Dendritic cell treated with granulocyte-macrophage colony-stimulating factor and Interleukin-4, amounts not matched to agents 40 ng/mL and 50 ng/mL, for 4 days (primary cell): ENCODE measurements around the gene SLC39A5.
"Not testable (repeated sequence)": the region's sequence is repeated elsewhere in the genome, so short reads cannot be mapped to it uniquely, and the experiment has no call there.

Experiments
- H3K27ac Mint-ChIP-seq: one replicate; pipeline ENCODE4 v1.8.0; 2022; ENCODE audit warnings: mild to moderate bottlenecking, mixed read lengths
- H3K27me3 Mint-ChIP-seq: one replicate; pipeline ENCODE4 v1.8.0; 2022; ENCODE audit warnings: mild to moderate bottlenecking, mixed read lengths
- H3K36me3 Mint-ChIP-seq: one replicate; pipeline ENCODE4 v1.8.0; 2022; ENCODE audit warnings: low read depth, mixed read lengths
- H3K4me1 Mint-ChIP-seq: one replicate; pipeline ENCODE4 v1.8.0; 2022; ENCODE audit warnings: low read depth, mixed read lengths
- H3K4me3 Mint-ChIP-seq: one replicate; pipeline ENCODE4 v1.8.0; 2022; ENCODE audit warnings: mild to moderate bottlenecking, moderate library complexity, mixed read lengths
- H3K9me3 Mint-ChIP-seq: one replicate; pipeline ENCODE4 v1.8.0; 2022; ENCODE audit warnings: mixed read lengths
- intact Hi-C: fragments of 100-400 bp; cut with micrococcal nuclease; formaldehyde crosslinking; loops from one replicate; pipeline ENCODE4 v1.15.0; 2022

Gene SLC39A5

DNA sequence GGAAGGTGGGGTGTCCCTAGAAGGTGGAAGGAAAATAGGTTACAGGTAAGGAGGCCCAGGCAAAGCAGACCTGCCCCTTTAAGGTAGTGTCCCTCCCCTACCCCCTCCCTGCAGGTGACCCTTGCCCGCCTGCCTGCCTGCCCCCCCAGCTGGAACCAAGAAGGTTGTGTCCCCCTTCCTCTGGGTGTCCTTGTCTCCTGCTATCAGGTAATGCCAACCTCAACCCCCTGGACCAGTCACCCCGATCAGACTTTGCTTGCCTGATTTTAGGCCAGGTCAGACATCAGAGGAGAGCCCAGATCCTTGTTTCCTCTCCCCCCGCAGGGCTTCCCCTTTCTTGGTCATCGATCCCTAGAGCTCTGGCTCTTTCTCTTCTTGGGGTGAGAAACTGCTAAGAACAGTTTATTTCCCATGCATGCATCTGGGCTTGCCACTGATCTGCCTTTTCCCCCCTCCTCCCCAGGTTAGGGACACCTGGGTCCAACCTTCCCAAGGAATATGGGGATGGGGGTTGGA is at the start of gene SLC39A5:
Gene SLC39A5, plus strand, starts transcription at position 136 of the 516 bp plus-strand sequence. CDS start 1,224 bp downstream, outside the sequence.
- Mint-ChIP-seq H3K27ac (peak within 1 kb of the TSS; percentile 63), H3K4me1 (peaks cover 15% of the 10 kb centered on the region), H3K36me3 (peaks cover 14% of the 10 kb centered on the region), H3K27me3 (peaks cover under 1% of the 10 kb centered on the region), H3K9me3 (no peaks in the 10 kb centered on the region), H3K4me3 (no peak within 1 kb of the TSS)
- intact Hi-C loops = no loop called here

- Mint-ChIP-seq H3K9me3 (no peaks in the 10 kb centered on the region), H3K27me3 (no peaks in the 10 kb centered on the region), H3K27ac (no peak overlapping the region), H3K4me3 (no peak overlapping the region), H3K36me3 (peaks cover 58% of the 10 kb centered on the region), H3K4me1 (peaks cover 44% of the 10 kb centered on the region)
- intact Hi-C loops = no loop called here
Observed at GRCh38 chr12:56186957-56187356, 42.9 kb upstream of the SLC39A5 start.

- H3K4me1 Mint-ChIP-seq = peaks cover 39% of the 10 kb centered on the region
- peak overlapping the region; percentile 97 for H3K27ac Mint-ChIP-seq
- no peaks in the 10 kb centered on the region for H3K27me3 Mint-ChIP-seq
- H3K4me3 Mint-ChIP-seq = peak overlapping the region; percentile 95
- peaks cover 46% of the 10 kb centered on the region for H3K36me3 Mint-ChIP-seq
- no peaks in the 10 kb centered on the region for H3K9me3 Mint-ChIP-seq
- intact Hi-C loops = loop anchor here (2.0 kb wide), 2 partner anchors 29 to 61 kb away; partner anchors contain the start of gene MYL6
Observed at GRCh38 chr12:56188131-56188777, 41.6 kb upstream of the SLC39A5 start.

- Mint-ChIP-seq H3K4me3 (peak overlapping the region; percentile 95), H3K9me3 (no peaks in the 10 kb centered on the region), H3K4me1 (peaks cover 43% of the 10 kb centered on the region), H3K27ac (peak overlapping the region; percentile 97), H3K27me3 (no peaks in the 10 kb centered on the region), H3K36me3 (peaks cover 44% of the 10 kb centered on the region)
- intact Hi-C loops = loop anchor here (2.0 kb wide), 2 partner anchors 30 to 62 kb away; partner anchors contain the start of gene MYL6
Observed at GRCh38 chr12:56188778-56189098, 41.1 kb upstream of the SLC39A5 start.

- H3K4me1 Mint-ChIP-seq = peaks cover 43% of the 10 kb centered on the region
- intact Hi-C loops = loop anchor here (2.0 kb wide), 2 partner anchors 31 to 63 kb away; partner anchors contain the start of gene MYL6
- peak within 1 kb of the TSS; percentile 95 for H3K4me3 Mint-ChIP-seq
- H3K9me3 Mint-ChIP-seq = no peaks in the 10 kb centered on the region
- H3K36me3 Mint-ChIP-seq = peaks cover 38% of the 10 kb centered on the region
- H3K27ac Mint-ChIP-seq = peak within 1 kb of the TSS; percentile 97
- no peaks in the 10 kb centered on the region for H3K27me3 Mint-ChIP-seq
Observed at GRCh38 chr12:56189099-56189917, 40.5 kb upstream of the SLC39A5 start, which contains the start of gene SMARCC2. Gene SMARCC2, minus strand, starts transcription at chr12:56189483. Its CDS starts 22 bp downstream, at chr12:56189461.

GRCh38 chr12:56189918-56190694 is 39.7 kb upstream of the SLC39A5 start:
- H3K36me3 Mint-ChIP-seq = peaks cover 30% of the 10 kb centered on the region
- peak overlapping the region; percentile 95 for H3K4me3 Mint-ChIP-seq
- no peaks in the 10 kb centered on the region for H3K9me3 Mint-ChIP-seq
- intact Hi-C loops = loop anchor here (1.0 to 5.0 kb wide), 4 partner anchors 31 to 277 kb away; partner anchors contain the start of genes MYL6 and SPRYD4
- H3K27me3 Mint-ChIP-seq = no peaks in the 10 kb centered on the region
- peak overlapping the region; percentile 97 for H3K27ac Mint-ChIP-seq
- peaks cover 43% of the 10 kb centered on the region for H3K4me1 Mint-ChIP-seq

DNA sequence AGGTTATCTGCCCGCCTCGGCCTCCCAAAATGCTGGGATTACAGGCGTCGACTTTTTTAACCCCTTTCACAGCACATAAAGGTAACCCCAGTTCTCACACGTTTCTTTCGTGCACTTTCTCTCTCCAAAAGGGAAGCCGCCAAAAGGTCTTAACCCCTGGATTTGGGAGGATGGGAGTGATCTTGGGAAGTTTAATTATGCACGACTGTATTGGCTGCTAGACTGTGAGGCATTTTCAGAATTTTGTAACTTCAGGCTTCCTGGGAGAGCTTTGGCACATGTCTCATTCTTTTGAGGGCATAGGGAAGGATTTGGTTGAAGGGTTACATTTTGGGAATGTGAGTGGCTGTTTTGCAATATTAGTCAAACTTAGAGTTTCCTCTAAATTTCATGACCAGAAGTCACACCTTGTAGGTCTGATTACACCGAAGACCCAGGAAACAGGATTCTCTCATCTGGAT is 39.1 kb upstream of the SLC39A5 start:
- Mint-ChIP-seq H3K4me1 (peaks cover 43% of the 10 kb centered on the region), H3K27ac (peak overlapping the region; percentile 97), H3K9me3 (no peaks in the 10 kb centered on the region), H3K36me3 (peaks cover 24% of the 10 kb centered on the region), H3K4me3 (peak overlapping the region; percentile 95), H3K27me3 (no peaks in the 10 kb centered on the region)
- intact Hi-C loops = loop anchor here (1.0 to 5.0 kb wide), 2 partner anchors 71 to 277 kb away; partner anchors contain the start of gene SPRYD4

DNA sequence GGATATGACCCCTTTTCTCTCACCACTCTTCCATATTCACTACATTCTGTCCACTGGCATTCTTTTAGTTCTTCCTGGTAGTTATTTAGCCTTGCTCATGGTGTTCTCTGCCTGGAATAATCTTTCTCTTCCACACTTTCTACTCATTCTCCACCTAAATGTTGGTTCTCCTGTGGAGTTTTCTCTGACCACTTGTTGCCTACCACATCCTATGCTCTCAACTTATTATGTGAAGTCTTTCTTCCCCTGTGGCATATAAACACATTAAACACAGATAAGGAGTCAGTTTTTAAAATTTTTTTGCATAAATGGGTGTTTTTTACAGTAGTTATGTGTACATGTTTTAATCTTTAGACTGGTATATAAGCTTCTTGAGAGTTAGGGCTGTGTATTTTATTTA is 37.3 kb upstream of the SLC39A5 start:
- H3K27me3 Mint-ChIP-seq = no peaks in the 10 kb centered on the region
- H3K9me3 Mint-ChIP-seq = no peaks in the 10 kb centered on the region
- peaks cover 33% of the 10 kb centered on the region for H3K4me1 Mint-ChIP-seq
- H3K36me3 Mint-ChIP-seq = peaks cover 8% of the 10 kb centered on the region
- intact Hi-C loops = loop anchor here (2.0 to 5.0 kb wide), 2 partner anchors 66 to 275 kb away; partner anchors contain the start of genes ANKRD52 and SPRYD4
- no peak overlapping the region for H3K4me3 Mint-ChIP-seq
- H3K27ac Mint-ChIP-seq = peak overlapping the region; percentile 50

DNA sequence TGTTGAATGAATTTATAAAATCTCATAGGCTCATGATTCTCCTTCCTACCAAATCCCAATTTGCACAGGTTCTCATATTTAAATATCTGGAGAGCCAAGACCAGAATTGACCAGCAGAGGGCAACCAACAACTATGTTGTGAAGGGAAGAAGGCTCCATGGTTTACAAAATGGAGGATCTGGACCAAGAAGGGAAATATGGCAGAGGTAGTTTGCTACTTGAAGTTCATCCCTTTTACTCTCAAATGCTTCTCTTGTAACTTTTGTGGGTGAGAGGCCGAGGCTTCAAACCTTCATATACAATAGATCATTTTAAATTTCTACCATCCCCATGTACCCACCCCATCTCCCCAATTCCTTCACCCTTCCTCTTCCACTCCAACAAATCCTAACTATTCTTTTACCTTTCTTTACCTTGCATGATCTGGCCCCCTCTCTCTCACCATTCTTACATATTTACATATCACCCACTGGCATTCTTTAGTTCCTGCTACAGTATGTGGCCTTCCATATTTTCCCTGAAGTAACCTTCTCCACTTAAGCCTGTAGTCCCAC is 36.7 kb upstream of the SLC39A5 start:
- intact Hi-C loops = loop anchor here (1.0 to 5.0 kb wide), 4 partner anchors 27 to 274 kb away; partner anchors contain the start of genes ANKRD52, NABP2 and SPRYD4
- peak overlapping the region; percentile 50 for H3K27ac Mint-ChIP-seq
- peaks cover 8% of the 10 kb centered on the region for H3K36me3 Mint-ChIP-seq
- H3K4me1 Mint-ChIP-seq = peaks cover 28% of the 10 kb centered on the region
- H3K9me3 Mint-ChIP-seq = no peaks in the 10 kb centered on the region
- H3K27me3 Mint-ChIP-seq = no peaks in the 10 kb centered on the region
- H3K4me3 Mint-ChIP-seq = no peak overlapping the region

DNA sequence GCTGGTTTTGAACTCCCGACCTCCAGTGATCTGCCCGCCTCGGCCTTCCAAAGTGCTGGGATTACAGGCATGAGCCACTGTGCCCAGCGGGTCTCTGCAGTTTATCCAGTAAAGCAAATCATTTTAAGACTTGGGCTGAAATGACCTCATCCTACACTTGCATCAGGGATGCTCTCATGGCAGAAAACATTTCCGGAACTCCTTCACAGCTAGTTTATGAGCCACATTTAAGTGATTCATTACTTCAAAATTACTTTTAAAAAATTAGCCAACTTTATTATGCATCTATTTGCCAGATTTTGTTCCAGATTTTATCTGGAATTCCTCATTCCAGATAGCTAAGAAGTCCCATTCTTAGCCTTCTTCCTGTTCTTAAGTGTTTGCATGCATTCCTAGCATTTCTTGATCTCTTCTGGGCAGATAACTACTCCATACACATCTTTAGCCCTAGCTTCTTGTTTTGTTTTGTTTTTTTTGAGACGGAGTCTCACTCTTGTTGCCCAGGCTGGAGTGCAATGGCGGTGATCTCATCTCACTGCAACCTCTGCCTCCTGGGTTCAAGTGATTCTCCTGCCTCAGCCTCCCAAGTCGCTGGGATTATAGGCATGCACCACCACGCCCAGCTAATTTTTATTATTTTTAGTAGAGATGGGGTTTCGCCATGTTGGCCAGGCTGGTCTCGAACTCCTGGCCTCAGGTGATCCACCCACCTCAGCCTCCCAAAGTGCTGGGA is 32.9 kb upstream of the SLC39A5 start:
- H3K4me1 Mint-ChIP-seq, H3K27ac Mint-ChIP-seq, H3K27me3 Mint-ChIP-seq, H3K9me3 Mint-ChIP-seq, H3K4me3 Mint-ChIP-seq, H3K36me3 Mint-ChIP-seq, intact Hi-C loops: not testable (repeated sequence)

DNA sequence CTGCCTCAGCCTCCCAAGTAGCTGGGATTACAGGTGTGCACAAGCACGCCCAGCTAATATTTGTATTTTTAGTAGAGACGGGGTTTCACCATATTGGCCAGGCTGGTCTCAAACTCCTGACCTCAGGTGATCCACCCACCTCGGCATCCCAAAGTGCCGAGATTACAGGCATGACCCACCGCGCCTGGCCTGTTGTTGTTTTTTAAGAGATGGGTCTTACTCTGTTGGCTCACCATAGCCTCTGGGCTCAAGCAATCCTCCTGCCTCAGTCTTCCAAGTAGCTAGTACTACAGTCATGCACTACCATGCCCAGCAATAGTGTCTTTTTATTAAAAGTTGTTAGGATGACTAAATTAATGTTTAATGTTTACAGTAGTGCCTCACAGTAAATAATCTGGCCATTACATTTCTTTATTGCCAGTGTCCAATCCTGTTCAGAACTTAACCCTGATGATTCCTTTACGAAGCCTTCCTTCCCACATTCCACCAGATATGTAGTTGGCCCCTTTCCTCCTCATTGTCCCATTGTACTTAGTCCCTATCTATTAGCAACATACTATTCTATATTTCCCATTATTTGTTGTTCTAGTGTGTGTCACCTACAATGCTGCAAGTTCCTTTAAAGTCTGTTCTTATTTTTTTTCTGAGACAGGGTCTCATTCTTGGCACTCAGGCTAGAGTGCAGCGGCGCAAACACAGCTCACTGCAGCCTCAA is 31.8 kb upstream of the SLC39A5 start:
- H3K4me3 Mint-ChIP-seq = no peak overlapping the region
- H3K27ac Mint-ChIP-seq = no peak overlapping the region
- H3K4me1 Mint-ChIP-seq = peaks cover 6% of the 10 kb centered on the region
- H3K9me3 Mint-ChIP-seq = no peaks in the 10 kb centered on the region
- intact Hi-C loops = no loop called here
- no peaks in the 10 kb centered on the region for H3K27me3 Mint-ChIP-seq
- H3K36me3 Mint-ChIP-seq = no peaks in the 10 kb centered on the region

- Mint-ChIP-seq H3K27me3 (no peaks in the 10 kb centered on the region), H3K36me3 (no peaks in the 10 kb centered on the region), H3K4me1 (no peaks in the 10 kb centered on the region), H3K4me3 (no peak overlapping the region), H3K27ac (no peak overlapping the region), H3K9me3 (no peaks in the 10 kb centered on the region)
- intact Hi-C loops = no loop called here
Observed at GRCh38 chr12:56198836-56199235, 31.0 kb upstream of the SLC39A5 start.
